ENCODE results near the gene PSMC3. TPM values are rescaled to one million over a fixed set of nuclear protein-coding genes. Genes with fewer than 3 reads are reported as not detected.

PSMC3 gene
- total and polyA plus RNA-seq, 9 of the 15 experiments (the other 6 are each of a cell fraction or from before 2014, with no cell fraction given): 44.3 to 324 (median 240) TPM

DNA sequence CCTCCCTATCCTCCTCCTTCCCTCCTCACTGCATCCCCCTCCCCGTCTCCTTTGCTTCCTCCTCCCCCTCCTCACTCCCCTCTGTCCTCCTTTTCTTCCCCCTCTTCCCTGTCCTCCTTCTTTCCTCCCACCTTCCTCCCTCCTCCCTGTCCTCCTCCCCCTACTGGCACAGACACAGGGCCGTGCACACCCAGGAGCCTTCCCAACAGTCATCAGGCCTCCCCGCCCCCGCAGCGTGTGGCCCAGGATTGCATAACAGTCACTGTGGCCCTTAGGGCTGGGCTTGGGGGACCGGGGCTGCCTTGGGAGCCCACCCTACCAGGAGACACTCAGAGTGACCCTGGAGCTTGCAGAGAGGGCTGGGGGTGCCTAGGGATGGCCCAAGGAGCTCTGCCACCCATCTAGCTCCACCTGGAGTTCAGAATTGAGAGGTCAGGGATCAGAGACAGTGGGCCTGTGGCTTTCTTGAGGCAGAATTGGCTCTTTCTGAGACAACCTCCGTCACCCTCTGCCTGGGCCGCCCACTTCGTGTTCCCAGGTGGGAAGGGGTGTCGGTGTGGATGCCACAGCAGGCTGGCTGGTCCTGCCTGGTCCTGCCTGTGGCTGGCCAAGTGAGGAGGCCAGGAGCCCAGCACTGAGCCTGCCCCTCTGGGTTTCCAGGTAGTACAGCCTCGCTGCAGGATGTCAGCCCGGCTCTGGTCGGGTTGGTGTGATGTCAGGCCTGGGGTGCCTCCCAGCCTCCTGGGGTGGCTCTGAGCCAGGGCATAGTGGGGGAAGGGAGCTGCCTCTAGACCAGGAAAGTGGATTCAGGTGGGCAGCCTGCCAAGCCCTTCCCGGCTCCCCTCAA lies 49.5 kb downstream of the PSMC3 start (continued):
- TF ChIP-seq BRD4 (IDR thresholded peaks at IDR 0.05) (no peak), SP2 (IDR thresholded peaks at IDR 0.05; ENCODE audit: extremely low read depth, low read depth, low read length, poor library complexity, severe bottlenecking) (no peak), ESRRA (IDR thresholded peaks at IDR 0.05; ENCODE audit: borderline replicate concordance, low read depth) (0 out of 2 replicates have a peak, but pooled peaks have one; percentile 31), ZNF408 (CRISPR knock-in tag; IDR thresholded peaks at IDR 0.05; ENCODE audit: low read depth) (no peak), KDM4B (IDR thresholded peaks at IDR 0.05; ENCODE audit: borderline replicate concordance in 2 of 2, low read depth in 1 of 2) (no peak), NFRKB (IDR thresholded peaks at IDR 0.05; ENCODE audit: low read depth) (no peak), LCOR (CRISPR knock-in tag; IDR thresholded peaks at IDR 0.05) (no peak), ZNF444 (CRISPR knock-in tag; IDR thresholded peaks at IDR 0.05) (no peak), SMARCC2 (IDR thresholded peaks at IDR 0.05; ENCODE audit: low read depth) (no peak), MYC (IDR thresholded peaks at IDR 0.05; ENCODE audit: low read depth, low read length) (0 out of 2 replicates have a peak, but pooled peaks have one; percentile 49), MYC (CRISPR knock-in tag; IDR thresholded peaks at IDR 0.05; ENCODE audit: borderline replicate concordance, low read depth) (no peak), ZNF586 (CRISPR knock-in tag; conservative IDR thresholded peaks at IDR 0.05) (no peak), SMARCA4 (IDR thresholded peaks at IDR 0.05) (peak; percentile 64; the same call in 1 of the 2 replicates), CHD2 (IDR thresholded peaks at IDR 0.05; ENCODE audit: low read depth, low read length) (no peak), MYBL2 (IDR thresholded peaks at IDR 0.05; ENCODE audit: low read depth) (no peak), MYBL2 (CRISPR knock-in tag; IDR thresholded peaks at IDR 0.05; ENCODE audit: borderline replicate concordance) (no peak), SOX6 (IDR thresholded peaks at IDR 0.05) (no peak), CREBBP (IDR thresholded peaks at IDR 0.05; ENCODE audit: low read depth, low read length) (no peak)
- TF ChIP-seq, protein P1, sequence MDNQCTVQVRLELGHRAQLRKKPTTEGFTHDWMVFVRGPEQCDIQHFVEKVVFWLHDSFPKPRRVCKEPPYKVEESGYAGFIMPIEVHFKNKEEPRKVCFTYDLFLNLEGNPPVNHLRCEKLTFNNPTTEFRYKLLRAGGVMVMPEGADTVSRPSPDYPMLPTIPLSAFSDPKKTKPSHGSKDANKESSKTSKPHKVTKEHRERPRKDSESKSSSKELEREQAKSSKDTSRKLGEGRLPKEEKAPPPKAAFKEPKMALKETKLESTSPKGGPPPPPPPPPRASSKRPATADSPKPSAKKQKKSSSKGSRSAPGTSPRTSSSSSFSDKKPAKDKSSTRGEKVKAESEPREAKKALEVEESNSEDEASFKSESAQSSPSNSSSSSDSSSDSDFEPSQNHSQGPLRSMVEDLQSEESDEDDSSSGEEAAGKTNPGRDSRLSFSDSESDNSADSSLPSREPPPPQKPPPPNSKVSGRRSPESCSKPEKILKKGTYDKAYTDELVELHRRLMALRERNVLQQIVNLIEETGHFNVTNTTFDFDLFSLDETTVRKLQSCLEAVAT (IDR thresholded peaks at IDR 0.05): peak; percentile 57 to 86; a peak in 2 of 4 replicates
- TF ChIP-seq, protein P2, sequence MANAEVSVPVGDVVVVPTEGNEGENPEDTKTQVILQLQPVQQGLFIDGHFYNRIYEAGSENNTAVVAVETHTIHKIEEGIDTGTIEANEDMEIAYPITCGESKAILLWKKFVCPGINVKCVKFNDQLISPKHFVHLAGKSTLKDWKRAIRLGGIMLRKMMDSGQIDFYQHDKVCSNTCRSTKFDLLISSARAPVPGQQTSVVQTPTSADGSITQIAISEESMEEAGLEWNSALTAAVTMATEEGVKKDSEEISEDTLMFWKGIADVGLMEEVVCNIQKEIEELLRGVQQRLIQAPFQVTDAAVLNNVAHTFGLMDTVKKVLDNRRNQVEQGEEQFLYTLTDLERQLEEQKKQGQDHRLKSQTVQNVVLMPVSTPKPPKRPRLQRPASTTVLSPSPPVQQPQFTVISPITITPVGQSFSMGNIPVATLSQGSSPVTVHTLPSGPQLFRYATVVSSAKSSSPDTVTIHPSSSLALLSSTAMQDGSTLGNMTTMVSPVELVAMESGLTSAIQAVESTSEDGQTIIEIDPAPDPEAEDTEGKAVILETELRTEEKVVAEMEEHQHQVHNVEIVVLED (CRISPR knock-in tag; IDR thresholded peaks at IDR 0.05): no peak
- TF ChIP-seq, protein P3, sequence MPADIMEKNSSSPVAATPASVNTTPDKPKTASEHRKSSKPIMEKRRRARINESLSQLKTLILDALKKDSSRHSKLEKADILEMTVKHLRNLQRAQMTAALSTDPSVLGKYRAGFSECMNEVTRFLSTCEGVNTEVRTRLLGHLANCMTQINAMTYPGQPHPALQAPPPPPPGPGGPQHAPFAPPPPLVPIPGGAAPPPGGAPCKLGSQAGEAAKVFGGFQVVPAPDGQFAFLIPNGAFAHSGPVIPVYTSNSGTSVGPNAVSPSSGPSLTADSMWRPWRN (IDR thresholded peaks at IDR 0.05; ENCODE audit: low read depth): peak; percentile 71; the same call in 1 of the 2 replicates
- TF ChIP-seq, protein P4, sequence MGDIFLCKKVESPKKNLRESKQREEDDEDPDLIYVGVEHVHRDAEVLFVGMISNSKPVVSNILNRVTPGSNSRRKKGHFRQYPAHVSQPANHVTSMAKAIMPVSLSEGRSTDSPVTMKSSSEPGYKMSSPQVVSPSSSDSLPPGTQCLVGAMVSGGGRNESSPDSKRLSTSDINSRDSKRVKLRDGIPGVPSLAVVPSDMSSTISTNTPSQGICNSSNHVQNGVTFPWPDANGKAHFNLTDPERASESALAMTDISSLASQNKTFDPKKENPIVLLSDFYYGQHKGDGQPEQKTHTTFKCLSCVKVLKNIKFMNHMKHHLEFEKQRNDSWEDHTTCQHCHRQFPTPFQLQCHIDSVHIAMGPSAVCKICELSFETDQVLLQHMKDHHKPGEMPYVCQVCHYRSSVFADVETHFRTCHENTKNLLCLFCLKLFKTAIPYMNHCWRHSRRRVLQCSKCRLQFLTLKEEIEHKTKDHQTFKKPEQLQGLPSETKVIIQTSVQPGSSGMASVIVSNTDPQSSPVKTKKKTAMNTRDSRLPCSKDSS (IDR thresholded peaks at IDR 0.05; ENCODE audit: low read depth, partially characterized antibody): peak; percentile 20
